GM15510 (cell line): ENCODE data around the gene ZNF750.

Experiments used
- POLR2A ChIP-seq: IDR thresholded peaks from 3 replicates; pipeline ENCODE4 v1.6.1; 2011; ENCODE audit warnings: borderline replicate concordance; ENCODE audit not compliant: insufficient read length; ENCODE audit errors: extremely low read depth

Gene ZNF750

DNA sequence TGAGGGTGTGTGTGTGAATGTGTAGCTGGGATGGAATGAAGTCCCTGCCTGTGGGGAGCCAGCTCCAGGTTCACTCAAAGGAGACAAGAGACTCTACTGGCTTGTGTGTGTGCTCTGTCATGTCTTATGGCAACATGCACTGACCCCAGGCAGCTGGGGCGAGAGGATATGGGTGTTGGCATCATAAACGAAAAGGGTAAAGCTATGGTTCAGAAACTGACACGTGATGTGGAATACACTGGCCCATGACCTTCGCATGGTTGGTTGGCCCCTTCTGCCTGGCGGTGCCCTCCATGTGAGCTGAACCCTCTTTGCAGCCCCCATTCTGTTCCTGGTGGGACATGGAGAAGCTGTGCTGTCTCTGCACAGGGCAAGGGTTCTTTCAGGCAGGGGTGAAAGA, 21.9 kb downstream of the ZNF750 start:
- TF ChIP-seq POLR2A: no peak

- TF ChIP-seq POLR2A: no peak
Measured at GRCh38 chr17:82816358-82816757, 23.5 kb downstream of the ZNF750 start.

- no peak for TF ChIP-seq POLR2A
Measured at GRCh38 chr17:82815790-82816305, 24.0 kb downstream of the ZNF750 start.

DNA sequence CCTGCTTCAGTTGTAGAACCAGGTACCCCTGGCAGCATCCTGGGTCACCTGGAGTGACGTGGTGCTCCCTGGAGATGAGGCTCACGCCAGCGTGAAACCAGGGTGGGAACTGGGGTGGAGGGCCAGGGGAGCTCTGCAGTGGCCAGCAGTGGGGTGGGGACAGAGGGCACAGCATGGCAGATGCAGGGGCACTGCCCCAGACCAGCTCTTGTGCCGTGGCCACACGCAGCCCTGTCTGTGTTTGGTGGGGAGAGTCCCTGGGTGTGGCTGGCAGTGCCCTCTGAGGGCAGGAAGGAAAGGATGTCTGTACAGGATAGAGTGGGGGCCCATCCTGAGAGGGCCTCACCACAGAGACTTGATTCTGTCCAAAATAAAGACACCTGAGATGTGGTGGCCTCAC, 24.5 kb downstream of the ZNF750 start:
- TF ChIP-seq POLR2A: no peak

GRCh38 chr17:82814834-82815233, 25.0 kb downstream of the ZNF750 start:
- no peak for TF ChIP-seq POLR2A

DNA sequence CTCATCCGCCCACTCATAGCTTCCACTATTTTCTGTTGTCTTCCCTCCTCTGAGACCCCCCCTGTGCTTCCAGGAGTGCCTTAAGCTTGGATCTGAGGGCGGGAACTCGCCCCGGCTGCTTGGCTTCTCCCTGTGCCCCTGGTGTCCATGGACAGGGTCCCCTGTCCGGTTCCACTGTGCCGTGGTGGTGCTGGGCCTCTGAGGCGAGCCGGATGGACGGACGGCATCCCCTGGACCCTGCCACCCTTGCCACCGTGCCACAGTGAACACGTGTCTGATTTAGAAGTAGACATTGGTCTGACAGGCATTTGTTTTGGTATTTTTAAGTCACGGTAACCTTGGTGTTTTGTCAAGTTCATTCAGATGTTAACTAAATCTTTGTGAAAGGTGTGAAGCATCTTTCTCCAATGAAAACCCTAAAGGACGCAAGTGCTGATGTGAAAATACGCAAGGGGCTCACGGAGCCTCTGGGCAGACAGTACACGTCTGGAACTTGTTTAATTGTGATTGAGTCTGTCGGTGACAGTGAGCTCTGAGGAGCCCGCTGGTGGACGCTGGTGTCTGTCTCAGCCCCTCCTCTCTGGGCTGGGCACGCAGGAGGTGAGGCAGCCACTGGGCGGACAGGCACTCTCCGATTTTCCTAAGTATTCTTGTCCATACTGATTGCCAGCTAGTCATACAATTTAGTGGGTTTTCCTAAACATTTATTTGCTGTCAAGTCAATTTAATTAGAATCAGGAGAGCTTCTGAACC, 26.3 kb downstream of the ZNF750 start:
- no peak for TF ChIP-seq POLR2A

DNA sequence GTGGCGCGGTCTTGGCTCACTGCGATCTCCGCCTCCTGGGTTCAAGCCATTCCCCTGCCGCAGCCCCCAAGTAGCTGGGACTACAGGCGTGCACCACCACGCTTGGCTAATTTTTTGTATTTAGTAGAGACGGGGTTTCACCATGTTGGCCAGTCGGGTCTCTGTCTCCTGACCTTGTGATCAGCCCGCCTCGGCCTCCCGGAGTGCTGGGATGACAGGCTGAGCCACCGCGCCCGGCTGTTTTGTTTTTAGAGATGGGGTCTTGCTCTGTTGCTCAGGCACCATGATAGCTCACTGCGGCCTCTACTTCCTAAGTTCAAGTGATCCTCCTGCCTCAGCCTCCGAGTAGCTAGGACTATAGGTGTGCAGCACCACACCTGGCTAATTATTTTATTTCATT, 27.2 kb downstream of the ZNF750 start:
- TF ChIP-seq POLR2A: no peak

GRCh38 chr17:82812058-82812457, 27.8 kb downstream of the ZNF750 start:
- no peak for TF ChIP-seq POLR2A

GRCh38 chr17:82810644-82811430, 29.0 kb downstream of the ZNF750 start:
- no peak for TF ChIP-seq POLR2A

DNA sequence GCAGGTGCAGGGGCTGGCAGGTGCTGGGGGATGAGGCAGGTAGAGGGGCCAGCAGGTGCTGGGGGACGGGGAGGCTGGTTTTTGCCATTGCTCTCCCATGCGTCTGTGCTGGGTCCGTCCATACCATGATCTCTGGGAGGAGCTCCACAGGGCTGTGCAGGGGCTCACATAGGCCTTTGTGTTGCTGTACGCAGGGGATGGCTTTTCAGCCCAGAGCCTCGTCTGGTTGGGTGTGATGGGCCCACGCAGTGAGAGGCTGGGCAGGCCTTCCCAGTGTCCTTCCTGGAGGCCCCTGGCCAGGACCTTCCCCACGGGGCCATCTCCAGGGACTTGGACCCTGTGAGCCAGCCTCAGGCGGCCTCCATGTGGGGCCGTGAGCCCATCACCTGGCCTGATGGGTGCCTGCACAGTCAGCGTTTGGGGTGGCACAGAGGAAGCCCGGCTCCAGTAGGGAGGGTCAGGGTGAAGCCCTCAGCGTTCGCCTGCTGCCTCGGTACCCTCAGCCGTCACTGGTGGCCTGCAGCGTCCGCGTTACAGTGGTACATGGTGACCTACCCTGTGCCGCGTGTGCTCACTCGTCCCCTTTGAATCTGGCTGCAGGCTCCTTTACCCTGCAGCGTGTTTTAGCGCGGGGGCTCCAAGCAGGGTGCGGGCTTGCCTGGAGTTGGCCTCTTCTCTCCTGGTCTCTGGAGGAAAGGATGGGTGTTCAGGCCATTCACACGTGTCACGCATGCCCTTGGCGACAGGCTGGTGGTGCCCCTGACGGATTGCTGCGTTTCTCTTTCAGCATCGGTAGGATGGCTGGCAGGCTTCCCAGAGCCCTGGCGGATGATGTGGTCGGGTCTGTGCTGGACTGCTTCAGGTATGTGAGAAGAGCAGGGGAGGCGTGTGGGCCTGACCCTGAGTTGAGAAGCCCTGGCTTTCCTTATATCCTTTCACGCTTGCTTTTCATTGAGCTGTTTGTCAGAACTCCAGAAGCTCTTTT, 30.6 kb downstream of the ZNF750 start:
- TF ChIP-seq POLR2A: no peak

- no peak for TF ChIP-seq POLR2A
Measured at GRCh38 chr17:82808006-82808405, 31.8 kb downstream of the ZNF750 start.

DNA sequence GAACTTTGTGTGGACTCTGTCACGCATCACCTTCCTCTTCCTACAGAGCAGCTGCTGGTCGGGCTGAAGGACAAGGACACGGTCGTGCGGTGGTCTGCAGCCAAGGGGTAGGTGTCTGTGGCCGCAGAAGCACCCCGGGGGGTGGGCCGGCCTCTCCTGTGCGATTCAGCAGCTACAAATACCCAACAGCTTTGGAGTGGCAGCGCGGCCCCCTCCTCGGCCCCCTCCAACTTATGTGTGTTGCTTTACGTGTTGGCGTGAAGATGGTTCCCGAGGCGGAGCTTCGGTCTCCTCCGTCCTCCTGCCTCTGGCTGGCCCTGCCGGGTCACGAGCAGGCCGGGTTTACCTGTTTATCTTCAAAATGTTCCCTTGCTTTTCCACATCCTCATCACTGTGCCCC, 32.3 kb downstream of the ZNF750 start:
- no peak for TF ChIP-seq POLR2A

GRCh38 chr17:82807101-82807500, 32.7 kb downstream of the ZNF750 start:
- no peak for TF ChIP-seq POLR2A

DNA sequence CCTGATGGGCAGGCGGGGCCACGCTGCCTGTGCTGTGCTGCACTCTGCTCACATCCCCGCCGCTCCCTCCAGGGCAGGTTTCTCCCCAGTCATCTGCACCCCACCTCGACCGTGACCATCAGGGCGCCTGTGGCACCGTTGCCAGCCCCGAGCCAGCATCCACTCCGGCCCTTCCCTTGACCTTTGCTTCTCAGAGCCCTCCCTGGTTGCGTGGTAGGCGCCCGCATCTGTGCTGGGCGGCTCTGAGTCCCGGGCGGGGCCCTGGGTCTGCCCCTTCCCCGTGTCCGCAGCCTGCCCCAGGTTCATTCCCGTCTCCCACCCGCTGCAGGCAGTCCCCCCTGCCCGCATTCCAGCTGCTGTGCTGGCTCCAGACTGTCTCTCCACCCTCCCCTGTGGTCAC, 33.2 kb downstream of the ZNF750 start:
- no peak for TF ChIP-seq POLR2A

GRCh38 chr17:82805823-82806222, 34.0 kb downstream of the ZNF750 start:
- TF ChIP-seq POLR2A: no peak
